NCI-H446 treated with DMSO at 0.1 percent for 48 hours (cell line): ENCODE data around the gene RADX.

ENCODE experiments used
- DNase-seq: peaks from one replicate; lab custom pipeline; 2025; lab: John Stamatoyannopoulos, UW

RADX gene

DNA sequence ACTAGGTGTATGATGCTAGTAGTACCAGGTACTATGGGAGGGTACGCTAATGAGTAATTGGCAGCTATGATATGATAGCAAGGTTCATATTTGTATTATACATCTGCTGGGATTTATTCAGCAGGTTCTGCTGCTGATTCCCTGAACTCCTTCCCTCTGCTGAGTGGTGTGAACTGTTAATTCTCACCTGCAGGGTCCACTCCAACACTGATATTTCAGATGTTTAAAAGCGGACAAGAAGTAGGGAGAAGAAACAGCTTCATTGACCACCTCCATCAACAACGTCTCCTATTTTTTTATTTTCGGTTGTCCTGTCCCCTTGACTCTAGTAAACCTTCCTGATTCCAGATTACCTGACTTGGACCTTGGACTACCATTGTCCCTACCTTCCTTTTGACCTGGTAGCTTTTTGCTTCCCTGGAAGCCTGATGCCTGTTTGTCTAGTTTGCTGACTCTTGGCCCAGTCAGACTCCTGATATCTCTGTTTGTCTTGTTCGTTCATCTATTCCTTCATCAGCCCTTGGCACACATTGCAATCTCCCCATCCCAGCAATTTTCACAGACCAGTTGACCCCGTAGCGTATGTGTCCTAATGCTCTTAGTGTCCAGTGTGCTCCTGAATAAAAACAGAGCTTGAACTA, 80.8 kb downstream of the RADX start:
- no peak for DNase-seq

DNA sequence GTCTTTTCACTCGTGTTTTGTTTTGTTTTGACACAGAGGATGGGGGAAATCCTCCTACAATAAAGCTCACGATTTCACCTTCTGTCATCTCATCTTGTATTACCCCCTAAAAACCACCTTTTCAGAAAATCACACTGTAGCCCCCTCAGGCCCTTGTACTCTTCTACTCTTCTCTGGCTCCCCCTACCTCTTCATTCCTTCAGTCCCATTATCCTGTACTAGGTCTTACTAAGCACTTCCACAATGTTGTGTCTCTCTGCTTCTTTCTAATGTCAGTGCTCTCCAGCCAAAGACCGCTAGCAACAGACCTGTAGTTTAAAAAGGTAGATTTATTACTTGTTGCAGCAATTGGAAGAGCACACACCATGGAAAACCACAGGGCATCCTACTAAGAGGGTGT, 84.7 kb downstream of the RADX start:
- no peak for DNase-seq

DNA sequence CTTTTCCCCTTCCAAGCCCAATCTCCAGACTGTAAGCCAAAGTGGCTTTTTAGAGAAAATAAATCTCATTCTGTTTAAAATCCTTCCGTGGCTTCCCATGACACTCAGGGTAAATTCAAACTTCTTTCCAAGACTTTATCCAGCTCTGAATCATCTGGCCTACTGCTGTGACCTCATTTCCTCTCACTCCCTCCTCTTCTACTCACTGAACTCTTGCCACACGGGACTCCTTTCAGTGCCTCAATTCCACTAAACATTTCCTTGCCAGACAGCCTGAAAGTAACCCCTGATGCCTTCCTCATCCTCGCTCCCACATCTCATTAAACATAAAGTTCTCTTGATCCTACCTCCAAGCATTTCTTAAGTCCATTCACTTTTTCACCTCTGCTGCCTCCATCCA, 86.9 kb downstream of the RADX start:
- DNase-seq, result no peak

- DNase-seq, result no peak
Observed at GRCh38 chrX:106702636-106703035, 90.9 kb downstream of the RADX start.

GRCh38 chrX:106706466-106706865, 94.7 kb downstream of the RADX start:
- DNase-seq, result no peak

DNA sequence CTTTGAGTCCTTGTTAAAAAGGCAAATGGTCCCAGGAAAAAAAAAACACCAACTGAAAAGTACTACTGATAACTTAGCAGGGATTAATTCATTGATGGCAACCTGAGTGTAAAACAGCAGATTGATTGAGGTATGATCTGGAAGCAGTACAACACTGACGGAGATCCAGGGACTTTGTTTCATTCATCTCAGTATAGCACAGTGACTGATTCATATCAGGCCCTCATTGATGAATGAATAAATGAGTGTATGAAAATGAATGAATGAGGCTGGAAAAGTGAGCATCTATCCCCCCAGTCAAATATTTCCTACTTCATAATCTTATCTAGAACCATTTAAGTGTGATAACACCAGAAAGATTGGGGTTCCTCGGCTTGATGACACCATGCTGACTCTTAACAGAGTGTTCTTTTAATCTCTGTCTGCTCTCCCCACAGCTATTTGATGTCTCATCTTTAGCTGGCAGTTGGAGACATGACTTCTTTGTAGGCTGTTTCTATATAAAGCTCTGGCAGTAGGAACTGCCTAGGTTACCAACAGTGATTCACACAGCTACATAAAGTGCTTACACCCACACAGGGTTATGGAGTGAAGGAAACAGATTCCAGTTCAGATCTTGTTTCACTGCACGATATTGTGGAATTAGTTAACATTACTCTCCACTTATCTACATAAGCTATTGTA, 96.1 kb downstream of the RADX start:
- DNase-seq, result no peak

GRCh38 chrX:106710771-106711170, 99.0 kb downstream of the RADX start:
- no peak for DNase-seq

GRCh38 chrX:106711375-106711774, 99.6 kb downstream of the RADX start:
- no peak for DNase-seq

DNA sequence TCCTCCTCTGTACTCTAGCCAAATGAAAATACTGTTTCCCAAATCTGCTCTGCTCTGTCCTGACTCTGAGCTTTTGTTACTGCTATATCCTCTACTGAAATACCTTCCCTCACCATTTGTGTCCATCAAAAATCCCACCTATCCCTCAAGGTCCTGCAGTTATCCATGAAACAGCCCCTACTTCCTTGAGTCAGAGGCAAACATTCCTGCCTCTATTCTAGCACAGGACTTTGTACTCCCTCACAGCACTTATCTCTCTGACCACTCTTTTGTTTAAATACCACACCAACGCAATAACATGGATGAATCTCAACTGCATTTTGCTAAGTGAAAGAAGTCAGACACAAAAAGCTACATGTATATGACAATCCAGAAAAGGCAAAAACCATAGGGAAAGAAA, 104.2 kb downstream of the RADX start:
- no peak for DNase-seq

DNA sequence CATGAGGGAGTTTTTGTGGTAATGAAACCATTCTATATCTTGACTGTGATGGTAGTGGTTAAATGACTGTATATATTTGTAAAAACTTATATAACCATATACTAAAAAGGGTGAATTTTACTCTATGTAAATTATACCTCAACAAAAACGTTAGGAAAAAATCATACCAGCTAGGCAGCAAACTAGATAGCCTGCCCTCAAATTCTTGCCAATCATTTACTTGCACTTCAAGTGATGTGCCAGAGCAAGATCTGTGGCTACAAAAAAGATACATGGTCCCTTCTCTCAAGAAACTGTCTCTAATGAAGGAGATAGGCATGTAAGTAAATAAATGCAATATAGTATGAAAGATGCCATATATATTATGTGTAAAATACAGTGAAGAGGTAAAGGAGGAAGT, 104.7 kb downstream of the RADX start:
- no peak for DNase-seq

DNA sequence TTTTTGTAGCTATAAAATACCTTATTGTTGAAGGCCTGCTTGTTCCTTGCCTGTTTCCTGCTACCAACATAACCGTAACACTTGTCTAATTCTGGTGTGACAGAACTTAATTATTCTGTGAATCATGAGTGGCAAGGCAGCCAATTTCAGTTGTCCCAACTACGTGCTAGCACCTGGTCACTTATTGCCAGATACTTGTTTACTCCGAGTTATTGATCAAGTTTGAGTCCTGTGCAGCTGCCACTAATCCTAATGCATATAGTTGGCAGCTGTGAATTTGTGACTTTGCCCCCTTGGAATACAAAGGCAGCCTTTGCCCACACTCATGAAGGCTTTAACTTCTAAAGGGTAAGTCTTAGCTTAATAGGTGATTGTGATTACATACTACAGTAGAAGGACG, 106.9 kb downstream of the RADX start:
- DNase-seq, result no peak

- DNase-seq, result no peak
Observed at GRCh38 chrX:106725931-106726330, 114.2 kb downstream of the RADX start.

DNA sequence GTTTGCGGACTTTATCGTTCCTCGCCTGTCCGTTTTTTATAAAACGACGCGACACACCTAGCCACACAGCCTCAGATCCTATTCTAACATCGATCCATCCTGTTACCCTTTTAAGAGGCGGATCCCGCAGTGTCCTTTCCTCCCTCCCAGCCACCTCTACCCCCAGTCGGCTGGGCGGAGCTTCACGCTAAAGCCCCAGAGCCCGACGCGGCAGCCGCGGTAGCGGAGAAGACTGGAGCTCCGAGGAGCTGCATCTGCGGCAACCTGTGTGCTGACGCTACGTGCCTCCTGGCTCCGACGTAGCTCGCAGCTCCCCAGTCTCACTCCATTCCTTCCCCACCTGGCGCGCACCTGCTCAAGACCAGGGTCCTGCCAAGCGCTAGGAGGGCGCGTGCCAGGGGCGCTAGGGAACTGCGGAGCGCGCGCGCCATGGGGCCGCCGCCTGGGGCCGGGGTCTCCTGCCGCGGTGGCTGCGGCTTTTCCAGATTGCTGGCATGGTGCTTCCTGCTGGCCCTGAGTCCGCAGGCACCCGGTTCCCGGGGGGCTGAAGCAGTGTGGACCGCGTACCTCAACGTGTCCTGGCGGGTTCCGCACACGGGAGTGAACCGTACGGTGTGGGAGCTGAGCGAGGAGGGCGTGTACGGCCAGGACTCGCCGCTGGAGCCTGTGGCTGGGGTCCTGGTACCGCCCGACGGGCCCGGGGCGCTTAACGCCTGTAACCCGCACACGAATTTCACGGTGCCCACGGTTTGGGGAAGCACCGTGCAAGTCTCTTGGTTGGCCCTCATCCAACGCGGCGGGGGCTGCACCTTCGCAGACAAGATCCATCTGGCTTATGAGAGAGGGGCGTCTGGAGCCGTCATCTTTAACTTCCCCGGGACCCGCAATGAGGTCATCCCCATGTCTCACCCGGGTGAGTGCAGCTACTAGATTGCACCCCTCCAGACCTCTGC, 115.0 kb downstream of the RADX start, which contains the start of gene RNF128:
TSS of gene RNF128 (plus strand) at position 217 of the 953 bp plus-strand sequence. CDS start at position 430, 213 bp downstream.
- DNase-seq, result no peak

- no peak for DNase-seq
Observed at GRCh38 chrX:106728337-106728736, 116.6 kb downstream of the RADX start.
